Inferior parietal cortex (tissue), 1 donor: ENCODE results near the gene DET1.
"Not testable (repeated sequence)": the region's sequence is repeated elsewhere in the genome, so short reads cannot be mapped to it uniquely, and the experiment has no call there.

Experiments used
- DNase-seq: peaks from one replicate; pipeline ENCODE4 v3.0.0-alpha.2; 2016; ENCODE audit errors: extremely low spot score

The DET1 gene

GRCh38 chr15:88497109-88497765 is 49.2 kb downstream of the DET1 start:
- DNase-seq, result no peak

GRCh38 chr15:88493844-88494243 is 52.6 kb downstream of the DET1 start:
- DNase-seq, result no peak

DNA sequence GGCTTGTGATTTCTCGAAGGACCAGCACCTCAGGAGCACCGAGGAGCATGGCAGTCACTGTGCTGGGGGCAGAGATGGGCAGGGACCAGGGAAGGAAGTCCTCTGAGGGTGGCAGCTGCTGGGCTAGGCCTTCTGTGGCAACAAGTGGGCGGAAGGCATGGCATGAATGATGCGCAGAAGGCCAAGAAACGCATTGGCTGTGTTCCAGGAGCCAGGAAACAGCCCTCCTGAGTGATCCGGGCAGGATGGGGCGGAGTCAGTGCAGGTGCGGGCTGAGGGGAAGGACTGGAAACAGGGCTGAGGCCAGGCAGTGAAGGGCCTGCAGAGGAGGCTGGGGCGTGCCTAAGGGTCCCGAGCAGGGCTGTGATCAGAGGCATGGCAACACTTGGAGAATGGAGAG is 55.3 kb downstream of the DET1 start:
- no peak for DNase-seq

GRCh38 chr15:88490036-88490435 is 56.4 kb downstream of the DET1 start:
- DNase-seq, result no peak

DNA sequence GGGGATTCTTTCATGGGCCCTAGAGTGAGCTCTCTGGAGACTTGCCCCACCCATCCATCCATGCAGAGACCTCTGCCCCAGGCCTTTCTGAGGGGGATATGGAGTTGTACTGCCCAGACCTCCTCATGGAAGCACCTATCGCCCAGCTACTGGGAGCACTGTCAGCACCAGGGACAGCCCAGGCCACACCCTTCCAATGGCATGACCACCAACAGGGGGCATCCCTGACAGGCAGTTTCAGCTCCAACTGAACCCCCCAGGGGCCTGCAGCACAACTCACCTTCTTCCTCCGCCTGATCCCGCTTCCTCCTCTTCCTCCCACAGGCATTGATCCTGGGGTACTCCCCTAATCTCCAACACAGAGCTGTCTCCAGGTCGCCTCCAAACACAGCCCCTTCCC is 57.2 kb downstream of the DET1 start:
- DNase-seq, result no peak

- no peak for DNase-seq
Observed at GRCh38 chr15:88487796-88488523, 58.5 kb downstream of the DET1 start.

DNA sequence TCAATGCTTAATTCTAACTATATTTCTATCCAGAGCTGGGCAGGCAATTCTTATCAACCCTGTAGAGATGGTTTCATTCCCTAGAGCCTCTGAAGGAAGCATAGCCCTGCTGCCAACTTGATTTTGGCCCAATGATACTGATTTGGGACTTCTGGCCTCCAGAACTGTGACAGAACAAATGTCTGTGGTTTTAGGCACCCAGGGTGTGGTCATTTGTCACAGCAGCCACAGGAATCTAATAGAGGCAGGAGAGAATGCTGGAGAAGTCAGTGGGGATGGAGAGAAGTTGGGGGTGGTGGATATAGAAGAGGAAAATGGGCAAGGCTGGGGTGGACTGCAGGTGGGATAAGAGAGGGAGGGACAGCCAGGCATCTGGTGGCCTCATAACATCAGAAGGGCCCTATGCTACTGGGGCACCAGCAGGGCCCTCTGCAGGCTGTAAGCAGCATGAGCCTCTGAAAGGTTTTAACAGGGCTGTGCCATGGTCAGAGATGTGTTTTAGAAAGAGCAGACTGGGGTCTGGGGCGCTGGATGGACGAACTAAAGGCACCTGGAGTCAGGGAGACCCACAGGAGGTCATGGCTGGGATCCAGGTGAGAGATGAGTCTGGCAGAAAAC is 59.2 kb downstream of the DET1 start:
- DNase-seq, result no peak

GRCh38 chr15:88484682-88485331 is 61.7 kb downstream of the DET1 start:
- DNase-seq, result no peak

DNA sequence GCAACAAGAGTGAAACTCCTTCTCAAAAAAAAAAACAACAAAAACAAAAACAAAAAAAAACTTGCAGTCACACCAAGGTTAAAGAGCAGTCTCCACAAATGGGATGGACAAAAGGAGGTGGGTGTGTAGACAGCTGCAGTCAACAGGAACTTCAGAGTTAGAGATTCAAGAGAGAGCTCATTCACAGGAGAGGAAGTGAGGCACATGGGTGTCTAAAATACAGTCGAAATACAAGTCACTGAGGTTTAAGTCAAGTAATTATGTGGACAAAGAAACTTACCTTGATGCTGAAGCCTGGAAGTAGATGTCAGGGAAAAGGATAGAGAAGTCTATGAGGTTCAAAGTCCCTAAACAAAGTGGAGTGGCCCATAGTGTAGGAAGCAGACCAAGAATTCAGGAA is 64.2 kb downstream of the DET1 start:
- DNase-seq, result no peak

GRCh38 chr15:88480981-88481380 is 65.5 kb downstream of the DET1 start:
- peak; percentile 71 for DNase-seq

DNA sequence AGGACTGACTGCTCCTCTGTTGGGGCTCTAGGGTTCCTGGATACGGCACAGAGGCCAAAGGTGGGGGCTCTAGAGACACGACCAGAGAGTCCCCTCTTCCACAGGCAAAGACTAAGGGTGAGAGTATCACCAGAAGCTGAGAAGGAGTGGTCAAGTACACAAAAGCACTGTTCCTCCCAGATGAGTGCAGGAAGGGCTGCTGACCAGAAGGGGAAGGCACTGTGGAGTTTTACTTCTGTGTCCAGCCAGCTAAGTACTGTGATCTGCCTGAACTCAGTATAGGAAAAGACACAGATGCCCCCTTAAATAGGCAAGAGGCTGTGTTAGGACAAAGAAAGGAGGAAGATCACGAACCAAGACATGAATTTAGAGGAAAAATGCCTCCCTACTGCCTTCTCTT is 67.3 kb downstream of the DET1 start:
- DNase-seq, result no peak

DNA sequence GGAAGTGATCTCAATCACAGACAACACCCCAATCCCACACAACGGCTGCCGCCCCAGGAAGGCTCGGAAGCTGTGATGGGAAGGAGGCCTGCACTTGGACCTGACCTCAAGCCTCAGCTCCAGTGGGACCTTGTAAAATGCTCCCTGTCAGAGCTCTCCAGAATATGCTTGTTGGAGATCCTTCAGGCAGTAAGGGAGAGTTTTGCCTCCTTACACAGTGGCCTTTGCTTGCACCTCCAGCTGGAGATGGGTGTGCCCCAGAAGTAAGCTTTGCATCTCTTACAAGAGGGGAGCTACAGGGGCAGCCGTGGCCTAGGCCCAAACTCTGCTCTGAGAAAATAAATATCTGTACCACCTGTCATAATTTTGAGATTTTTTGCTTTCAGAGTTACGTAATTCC is 68.6 kb downstream of the DET1 start:
- DNase-seq, result no peak

DNA sequence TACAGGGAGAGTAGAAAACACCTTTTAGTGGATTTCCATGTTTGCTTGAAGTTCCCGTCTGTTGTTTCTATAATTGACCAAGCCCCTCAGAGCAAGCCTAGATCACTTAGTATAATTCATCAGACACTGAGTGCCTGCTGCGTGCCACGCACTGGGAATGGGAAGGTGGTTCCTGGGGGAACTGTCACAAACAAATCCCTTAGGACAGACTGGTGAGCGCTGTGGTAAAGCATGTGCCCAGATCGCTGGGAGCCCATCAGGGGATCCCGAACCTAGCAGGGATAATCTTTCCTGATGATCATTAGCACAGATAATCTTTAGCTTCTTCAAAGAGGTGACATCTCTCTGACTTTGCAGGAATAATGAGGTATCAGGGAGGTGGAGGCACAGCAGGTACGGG is 69.4 kb downstream of the DET1 start:
- DNase-seq, result no peak

DNA sequence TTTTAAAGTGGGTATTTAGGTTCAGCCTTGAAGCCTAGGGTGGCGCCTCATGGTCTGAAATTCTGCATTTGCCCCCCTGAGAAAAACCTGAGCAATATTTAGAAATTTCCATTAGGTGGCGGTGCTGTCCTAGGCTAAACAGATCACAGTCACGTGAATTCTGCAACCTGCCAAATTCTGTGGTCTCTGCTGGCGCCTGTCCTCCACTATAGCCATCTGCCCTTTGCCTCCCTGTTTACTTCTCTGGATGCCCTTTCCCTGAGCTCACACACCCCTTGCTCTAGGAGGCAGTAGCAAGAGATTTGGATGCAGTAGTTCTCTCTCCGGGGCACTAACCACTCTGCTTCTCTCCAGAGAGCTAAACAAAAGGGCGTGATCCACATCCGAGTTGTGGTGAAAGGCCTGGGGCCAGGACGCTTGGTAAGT is 69.8 kb downstream of the DET1 start:
- peak; percentile 69 for DNase-seq

- DNase-seq, result not testable (repeated sequence)
Observed at GRCh38 chr15:88473661-88474293, 72.7 kb downstream of the DET1 start.

- DNase-seq, result no peak
Observed at GRCh38 chr15:88472225-88472624, 74.3 kb downstream of the DET1 start.

GRCh38 chr15:88470625-88471372 is 75.7 kb downstream of the DET1 start:
- DNase-seq, result no peak

GRCh38 chr15:88469321-88469720 is 77.2 kb downstream of the DET1 start:
- no peak for DNase-seq

DNA sequence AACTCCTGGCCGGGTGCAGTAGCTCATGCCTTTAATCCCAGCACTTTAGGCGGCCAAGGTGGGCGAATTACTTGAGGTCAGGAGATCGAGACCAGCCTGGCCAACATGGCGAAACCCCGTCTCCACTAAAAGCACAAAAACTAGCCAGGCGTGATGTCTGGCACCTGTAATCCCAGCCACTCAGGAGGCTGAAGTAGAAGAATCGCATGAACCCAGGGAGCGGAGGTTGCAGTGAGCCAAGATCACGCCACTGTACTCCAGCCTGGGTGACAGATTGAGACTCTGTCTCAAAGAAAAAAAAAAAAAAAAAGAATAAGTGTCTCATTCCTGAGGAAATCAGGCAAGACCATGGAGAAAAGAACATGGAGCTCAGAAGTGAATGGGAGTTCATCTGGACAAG is 77.8 kb downstream of the DET1 start:
- not testable (repeated sequence) for DNase-seq

- DNase-seq, result no peak
Observed at GRCh38 chr15:88467935-88468528, 78.4 kb downstream of the DET1 start.
